GM19240 (cell line): ENCODE measurements around the gene FLT1.

Experiments used
- DNase-seq: peaks from one replicate; pipeline ENCODE4 v3.0.0; 2011; ENCODE audit warnings: low spot score; ENCODE audit not compliant: insufficient read length

FLT1 gene

DNA sequence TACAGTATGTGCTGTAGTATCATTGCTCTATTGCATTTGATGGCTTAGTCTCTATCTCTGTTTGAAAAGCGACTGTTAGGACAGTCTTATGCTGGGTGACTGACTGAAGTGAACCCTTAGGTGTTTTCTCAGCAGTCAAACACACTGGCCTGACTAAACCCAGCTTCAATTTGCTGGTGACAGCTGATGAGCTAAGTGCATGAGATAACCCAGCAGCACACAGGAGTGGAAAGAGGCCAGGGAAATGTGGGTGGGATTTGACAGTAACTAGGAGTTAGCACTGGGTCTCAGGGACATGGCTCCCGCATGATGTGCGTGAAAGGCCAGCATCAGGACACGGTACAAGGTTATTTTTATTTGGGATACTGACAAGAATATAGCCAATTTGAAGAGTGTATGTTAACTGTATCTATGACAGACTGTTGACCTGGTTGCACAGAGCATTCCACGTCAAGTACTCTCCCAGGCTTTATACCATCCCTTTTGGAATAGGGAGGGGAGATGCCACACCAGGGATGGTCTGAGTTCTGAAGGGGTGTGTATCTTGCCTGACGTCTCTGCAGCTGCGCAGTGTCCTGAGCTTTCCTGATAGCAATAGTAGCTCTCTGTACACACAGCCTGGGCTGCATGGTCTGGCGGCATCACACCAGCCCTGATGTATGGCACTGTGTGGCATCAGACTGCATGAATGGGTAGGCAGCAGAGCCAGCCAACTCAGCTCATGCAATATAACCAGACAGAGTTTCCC, 144.8 kb downstream of the FLT1 start:
- no peak for DNase-seq

DNA sequence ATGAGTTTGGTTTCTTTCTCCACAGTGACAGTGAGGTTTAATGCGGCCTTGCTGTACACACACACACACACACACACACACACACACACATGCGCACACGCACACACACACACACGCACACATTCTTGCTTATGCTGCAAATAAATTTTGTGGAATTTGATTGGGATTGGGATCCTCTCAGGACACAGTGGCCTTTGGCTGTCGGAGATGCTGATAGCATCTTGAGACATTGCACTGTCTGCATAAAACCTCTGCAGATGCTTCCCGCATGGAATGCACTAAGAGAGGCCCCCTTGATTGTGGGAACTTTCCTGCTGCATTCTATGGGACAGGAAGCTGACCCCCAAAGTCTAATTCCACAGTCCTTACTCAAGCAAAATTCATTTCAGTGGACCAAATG, 145.6 kb downstream of the FLT1 start:
- no peak for DNase-seq

DNA sequence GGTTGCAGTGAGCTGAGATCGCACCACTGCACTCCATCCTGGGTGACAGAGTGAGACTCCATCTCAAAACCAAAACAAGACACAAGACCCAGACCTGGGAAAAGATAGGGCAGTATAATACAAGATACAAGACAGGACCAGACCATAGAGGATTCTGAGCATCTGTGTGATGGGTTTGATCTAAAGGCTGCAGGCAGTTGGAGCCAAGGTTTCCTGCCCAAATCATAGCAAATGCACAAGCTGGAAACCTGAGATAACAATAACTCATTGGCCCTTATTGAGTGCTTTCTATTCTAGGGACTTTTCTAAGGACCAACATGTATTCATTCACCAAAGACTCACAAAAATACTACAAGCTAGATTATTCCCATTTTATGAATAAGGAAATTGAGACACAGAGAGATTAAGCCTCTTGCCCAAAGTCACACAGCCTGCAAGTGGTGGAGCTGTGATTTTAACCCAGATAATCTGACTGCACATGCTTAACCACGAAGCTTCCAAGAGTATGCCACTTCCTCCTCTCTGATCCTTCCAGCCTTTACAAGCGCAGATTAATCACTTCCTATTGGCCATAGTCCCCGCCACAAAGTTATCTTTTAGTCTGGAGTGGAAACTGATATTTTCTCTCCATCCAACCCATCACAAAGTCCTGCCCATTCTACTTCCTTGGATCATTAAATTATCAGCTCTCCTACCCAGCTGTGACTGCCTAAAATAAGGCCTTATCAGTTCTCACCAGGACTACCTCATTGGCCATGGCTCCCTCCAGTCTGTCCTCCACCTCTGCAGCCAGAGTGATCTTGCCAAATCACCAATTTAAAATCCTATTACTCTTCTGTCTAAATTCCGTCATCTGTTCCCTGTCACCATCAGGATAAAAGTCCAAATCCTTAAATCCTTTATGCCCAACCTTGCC, 147.2 kb downstream of the FLT1 start:
- no peak for DNase-seq

DNA sequence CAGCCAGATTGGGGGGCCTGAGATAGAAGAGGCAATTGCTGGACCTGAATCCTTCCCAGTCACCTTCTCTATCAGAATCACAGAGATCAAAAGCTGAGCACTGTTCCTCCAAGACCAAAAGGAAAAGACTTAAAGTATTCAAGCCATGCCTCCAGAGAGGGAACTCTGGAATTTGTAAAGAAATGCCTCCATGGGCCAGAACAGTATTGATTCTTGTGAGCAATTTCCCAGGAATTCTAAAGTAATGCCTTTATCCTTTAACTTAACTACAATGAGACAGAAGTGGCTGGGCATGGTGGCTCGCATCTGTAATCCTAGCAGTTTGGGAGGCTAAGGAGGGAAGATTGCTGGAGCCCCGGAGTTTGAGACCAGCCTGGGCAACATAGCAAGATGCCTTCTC, 148.8 kb downstream of the FLT1 start:
- DNase-seq, result no peak

DNA sequence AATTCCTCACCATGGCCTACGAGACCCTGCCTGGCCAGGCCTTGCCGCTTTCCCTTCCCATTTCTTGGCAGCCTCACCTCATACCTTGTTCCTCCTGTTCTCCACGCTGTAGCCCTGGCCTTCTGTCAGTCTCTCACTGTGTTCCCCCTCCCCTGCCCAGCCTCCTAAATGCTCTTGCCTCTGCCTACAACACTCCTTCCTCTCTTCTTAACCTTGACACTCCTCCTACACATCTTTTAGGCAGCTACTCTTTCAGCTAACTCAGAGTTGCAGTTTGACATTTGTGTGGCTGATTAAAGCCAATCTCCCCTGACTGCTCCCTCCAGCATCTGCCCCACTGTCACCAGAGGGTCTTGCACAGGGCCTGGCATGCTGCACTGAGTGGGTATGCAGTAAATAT, 150.8 kb downstream of the FLT1 start:
- DNase-seq, result no peak

DNA sequence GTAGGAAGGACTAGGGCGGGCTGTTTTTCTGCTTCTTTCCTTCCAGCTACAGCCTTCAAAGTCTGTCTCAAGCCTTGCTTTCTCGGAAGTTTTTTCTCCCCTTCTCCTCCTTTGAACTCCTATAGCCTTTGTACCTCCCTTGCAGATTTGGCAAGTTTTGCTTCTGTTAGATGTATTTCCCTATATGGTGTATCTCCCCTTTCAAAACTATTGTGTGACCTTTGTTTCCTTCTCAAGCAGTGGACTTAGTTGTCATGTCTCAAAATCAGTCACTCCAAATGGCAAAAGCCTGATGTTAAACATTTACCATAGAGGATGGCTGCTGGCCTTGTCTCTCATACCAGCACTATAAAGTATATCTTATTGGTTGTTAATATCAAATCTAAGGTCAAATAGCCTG, 152.7 kb downstream of the FLT1 start:
- no peak for DNase-seq

DNA sequence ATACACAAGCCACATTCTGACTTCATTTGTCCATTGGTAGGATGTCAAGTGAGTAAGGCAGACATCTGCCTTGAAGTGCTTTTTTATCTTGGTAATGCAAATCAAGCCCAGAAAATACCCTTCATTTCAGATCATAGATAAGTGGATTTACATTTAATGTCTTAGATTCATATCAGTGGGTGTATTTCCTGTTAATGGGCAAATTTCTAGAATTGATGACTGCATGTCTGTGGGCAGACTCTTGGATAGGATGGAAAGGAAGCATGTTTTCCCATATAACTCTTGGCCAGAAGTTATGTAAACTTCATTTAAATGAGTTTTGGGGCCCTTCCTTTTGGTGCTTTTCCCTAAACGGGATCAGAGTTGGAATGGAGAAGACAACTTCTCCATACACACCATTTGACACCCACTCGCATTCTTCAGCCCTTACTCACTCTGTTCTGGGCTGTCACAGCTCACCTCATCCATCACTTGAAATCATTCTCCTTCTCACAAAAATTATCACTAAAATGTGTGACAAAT, 154.6 kb downstream of the FLT1 start:
- DNase-seq, result no peak

DNA sequence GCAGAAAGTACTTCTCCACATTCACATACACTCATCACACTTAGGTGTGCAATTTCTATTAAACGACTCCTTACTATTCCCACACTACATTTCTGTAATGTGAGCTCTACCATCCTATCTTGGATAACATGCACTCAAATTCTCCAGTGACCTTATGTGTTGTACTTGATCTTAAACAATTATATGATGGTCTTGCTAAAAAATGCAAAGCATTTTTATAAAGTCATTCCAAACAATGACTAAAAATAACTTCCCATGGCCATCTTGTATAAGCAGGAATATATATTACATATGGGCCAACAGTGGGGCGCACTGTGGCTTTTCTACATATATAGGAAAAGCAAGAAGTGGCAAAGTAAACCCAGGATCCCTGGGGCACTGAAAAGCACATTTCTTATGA, 155.5 kb downstream of the FLT1 start:
- DNase-seq, result no peak

DNA sequence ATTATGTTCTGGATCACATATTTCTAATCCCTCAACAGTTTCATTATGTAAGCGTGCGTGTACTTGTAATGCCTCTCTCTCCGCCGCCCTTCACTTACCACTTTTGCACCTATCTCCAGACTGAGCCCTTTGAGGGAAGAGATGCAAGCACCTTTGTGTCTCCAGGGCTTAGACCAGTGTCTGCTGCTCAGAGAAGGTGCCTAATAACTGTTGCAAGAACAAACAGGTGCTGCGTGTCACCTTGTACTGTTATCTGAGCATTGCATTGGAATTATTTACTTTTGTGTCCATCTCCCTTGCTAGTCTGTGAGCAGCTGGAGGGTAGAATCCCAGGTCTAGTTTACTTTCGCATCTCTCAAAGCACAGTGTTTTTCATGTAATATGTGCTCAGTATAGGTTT, 156.2 kb downstream of the FLT1 start:
- DNase-seq, result no peak

DNA sequence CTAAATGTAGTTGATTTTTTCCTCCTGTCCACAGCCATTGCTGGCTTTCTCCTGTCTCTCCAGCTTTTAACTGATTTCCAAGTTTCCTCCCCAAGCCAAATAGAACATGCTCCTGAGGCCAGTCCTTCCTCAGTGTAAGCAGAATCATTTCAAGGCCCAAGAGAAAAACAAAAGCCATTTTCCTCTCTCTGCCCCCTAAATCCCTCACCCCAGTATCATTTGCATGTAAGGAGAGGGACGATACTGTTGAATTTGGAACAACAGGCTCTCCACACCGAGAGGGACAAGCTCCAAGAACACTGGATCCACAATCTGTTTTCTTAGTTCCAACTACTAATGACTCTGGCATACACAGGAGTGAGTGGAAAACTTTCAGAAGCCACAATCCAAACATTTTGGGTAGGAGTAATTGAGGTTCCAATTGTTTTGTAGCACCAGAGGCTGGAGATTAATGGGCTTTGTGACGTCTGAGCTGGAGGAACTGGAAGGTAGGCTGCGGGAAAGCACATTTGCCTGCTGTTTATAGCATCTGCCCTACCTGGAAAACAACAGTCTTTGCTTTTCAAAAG, 156.8 kb downstream of the FLT1 start:
- no peak for DNase-seq

DNA sequence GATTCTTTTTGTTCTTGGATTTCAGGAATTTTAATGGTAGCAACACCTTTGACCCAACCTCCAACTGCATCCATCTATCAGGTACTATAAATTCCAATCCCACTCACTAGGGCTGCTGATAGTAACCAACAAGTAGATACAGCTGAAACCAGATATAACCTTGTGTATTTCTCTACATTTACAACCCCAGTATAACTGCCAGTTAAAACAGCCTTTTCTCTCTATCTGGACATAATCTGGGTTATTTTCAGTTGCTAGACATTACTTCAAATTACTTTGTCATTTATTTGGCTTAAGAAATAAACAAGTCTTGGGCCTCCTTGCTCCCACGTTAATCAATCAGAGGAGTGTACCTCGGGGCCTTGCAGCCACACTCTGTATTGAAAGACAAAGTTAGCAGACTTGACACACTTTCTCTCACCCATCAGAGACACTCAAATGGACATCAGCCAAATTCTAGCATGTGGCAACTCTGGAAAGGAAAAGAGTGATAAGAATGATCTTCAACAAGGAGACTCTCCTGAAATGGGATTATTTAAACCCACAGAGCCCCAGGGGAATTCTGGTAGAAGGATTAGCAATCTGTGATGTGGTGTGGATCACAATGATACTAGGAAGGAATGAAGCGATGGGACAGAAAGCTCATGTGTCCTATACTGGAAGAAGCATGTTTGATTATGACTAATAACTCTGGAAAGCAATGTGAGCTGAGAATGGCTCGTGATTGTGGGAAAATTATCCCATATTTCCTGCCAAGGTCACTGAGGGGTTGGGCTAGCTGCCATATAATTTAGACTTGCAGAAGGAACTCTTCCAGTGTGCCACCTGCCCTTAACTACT, 157.5 kb downstream of the FLT1 start:
- no peak for DNase-seq

DNA sequence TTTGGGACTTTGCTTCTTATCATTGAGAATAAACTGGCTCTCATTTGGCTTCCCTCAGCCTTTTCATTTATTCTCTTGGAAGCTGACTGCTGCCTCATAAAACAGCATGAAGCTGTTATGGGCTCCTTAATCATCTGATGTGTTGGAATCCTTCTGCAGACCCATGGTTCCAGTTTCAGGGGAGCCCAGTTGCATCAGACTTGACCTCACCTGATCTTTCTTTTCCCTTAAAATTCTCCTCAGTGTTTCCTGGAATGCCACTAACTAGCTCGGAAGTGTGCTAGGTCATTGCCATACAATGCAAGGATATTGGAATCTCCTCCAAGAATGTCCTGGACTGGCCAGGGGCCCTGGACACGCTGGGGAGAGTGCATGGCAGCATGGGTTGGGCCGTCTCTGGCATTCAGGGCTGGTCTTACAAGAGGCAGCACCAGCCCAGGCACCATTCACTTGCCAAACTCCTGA, 158.7 kb downstream of the FLT1 start:
- no peak for DNase-seq

DNA sequence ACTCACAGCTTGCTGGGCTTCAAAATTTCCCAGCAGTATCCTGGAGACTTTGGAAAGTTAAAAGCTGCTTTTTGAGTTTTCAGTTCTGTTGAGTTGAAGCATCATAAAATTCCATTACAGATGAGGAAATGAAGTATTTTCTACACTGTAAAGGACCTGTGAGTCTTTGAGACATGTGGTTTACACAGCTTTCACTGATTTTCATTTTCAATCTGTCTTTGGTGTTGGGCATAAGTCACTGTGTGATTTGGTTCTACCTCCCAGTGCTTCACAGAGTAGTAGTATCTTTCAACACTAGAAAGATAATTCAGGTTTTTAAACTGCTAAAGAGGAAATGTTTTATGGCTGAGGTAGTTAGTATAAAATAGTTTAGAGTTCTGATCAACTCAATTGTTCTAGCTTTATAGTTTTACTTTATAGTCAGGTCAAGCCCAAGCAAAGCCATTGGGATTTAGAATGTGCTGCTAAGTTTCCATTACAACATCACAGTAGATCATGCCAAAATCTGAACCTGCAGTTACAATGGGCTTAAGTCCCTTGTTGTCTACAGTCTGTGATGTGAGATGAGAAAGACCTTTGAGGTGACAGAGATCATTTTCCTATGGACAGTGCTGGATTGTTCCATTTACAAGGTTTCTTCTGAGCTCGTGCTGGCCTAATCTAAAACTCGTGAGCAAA, 161.6 kb downstream of the FLT1 start:
- no peak for DNase-seq

DNA sequence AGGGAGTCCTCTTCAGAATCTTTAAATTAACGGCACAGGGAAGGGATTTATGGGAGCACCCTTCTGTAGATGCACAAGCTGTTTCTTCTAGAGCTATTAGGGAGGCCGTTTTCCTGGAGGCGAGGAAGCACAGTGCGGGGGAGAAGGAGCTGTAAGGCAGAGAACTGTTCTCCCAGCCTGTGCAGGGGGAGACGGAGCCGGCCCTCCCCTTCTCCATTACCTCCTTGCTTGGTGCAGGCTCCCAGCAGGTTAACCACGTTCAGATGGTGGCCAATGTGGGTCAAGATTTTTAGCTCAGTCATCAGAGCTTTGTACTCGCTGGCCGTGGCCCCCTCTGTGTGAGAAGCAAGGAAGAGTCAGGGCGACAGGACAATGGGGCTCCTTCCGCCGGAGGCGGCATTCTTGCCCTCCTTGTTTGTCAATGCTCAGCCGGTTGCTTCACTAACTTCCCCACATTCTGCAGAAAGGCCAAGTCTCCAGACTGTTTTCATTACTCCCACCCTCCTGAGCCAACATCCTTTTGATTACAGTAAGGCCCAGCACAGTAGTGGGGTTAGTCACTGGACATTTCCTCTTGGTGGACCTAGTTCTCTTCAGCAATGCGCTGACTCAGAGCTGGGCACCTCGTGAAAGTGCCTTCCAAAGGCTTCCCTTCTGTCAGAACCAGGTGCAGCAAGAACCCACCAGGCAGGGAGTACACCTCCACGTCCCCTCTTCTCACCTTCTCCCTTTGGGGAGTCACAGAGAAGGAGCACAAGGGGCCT, 165.4 kb downstream of the FLT1 start:
- DNase-seq, result no peak

DNA sequence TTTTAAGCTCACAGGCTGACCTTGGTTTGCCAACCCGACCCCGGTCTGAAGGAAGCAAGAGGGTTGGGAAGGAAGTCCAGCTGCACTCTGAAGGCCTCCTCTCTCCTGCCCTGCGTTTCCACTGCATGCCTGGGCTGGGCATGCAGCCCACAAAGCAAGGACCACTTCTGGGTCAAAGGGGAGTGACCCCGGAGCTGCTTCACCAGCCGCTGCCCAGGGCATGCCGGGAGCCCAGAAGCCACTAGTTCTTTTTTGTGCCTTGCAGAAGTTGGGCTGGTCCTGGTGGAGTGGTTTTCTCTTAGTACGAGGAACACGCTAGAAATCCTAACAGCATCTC, 166.7 kb downstream of the FLT1 start:
- no peak for DNase-seq

DNA sequence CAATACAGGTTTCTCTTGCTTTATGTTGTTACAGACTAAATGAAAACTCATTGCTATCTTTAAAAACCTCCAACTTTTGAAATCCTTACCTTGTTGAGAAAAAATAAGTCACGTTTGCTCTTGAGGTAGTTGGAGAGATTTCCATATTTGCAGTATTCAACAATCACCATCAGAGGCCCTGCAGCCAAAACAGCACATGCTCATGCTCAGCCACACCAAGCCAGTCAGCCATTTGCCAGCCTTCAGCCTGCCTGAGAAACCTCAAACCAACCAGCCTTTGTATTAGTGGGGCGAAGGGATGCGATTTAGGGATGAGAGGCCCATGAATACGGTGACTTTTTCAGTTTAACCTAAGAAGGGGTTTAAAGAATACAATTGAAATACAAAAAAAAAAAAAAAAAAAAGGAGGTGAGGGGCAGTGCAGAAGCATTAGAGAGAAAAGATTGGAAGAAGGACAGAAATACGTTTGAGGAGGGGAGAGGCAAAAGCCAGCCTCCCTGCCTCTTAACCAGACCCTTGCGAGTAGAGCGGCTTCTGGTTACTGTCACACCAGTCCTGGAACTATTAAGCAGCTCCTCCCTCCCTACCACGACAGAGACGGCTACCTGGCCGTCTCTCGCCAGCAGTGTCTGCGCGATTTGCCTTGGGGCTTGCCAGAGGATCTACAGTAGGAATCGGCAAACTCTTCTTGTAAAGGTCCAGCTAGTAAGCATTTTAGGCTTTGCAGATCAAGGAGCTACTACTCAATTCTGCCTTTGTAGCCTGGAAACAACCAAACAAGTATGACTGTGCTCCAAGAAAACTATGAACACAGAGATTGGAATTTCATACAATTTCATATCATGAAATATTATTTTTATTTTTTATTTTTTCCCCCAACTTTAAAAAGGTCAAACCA, 167.3 kb downstream of the FLT1 start:
- DNase-seq, result no peak

DNA sequence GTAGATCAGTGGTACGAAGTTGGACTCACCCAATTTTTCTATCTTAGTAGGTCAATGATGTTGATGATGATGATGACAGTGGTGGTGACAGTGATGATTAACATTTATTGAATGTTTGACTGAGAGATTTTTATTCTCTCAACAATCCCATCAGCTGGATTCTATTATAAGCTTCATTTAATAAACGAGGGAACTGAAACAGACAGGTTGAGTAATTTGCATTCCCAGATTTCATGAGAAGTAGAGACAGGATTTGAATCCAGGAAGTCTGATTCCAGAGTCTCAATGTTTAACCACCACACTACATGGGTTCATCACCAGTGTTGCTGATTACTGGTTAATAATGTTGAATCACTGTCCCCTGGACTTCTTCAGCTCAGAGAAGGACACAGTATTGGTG, 168.9 kb downstream of the FLT1 start:
- DNase-seq, result no peak

DNA sequence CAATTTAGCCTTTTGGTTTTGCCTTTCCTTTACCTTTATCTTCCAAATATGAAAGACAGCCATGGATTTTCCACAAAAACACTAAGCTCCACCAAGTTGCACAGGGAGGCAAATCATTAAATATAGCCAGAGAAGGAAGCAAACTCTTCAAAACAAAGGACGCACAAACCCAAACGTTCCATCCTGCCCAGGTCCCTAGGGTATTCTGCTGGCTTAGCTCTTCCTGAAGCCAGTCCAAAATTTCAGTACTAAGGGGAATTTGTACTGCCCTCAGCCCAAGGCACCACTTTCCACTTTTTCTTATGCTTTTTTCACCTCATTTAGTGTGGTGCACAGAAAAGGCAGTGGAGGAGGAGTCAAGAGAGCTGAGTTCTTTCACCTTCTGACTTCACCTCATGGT, 169.9 kb downstream of the FLT1 start:
- no peak for DNase-seq
